Hematopoietic multipotent progenitor cell treated with erythropoietin and hydrocortisone succinate and interleukin-3 and kit ligand, for 17 days (in vitro differentiated cells): ENCODE results near the gene LTC4S.
"Not testable (repeated sequence)": the region's sequence is repeated elsewhere in the genome, so short reads cannot be mapped to it uniquely, and the experiment has no call there.

ENCODE experiments used
- DNase-seq: peaks from one replicate; pipeline ENCODE4 v3.0.0-alpha.2; 2015; ENCODE audit warnings: low spot score

LTC4S gene

GRCh38 chr5:179793468-179794139, at the start of gene LTC4S:
LTC4S (plus strand) TSS chr5:179793986; CDS start chr5:179794081, 95 bp downstream.
- no peak for DNase-seq

GRCh38 chr5:179744106-179744505, 49.7 kb upstream of the LTC4S start:
- DNase-seq = not testable (repeated sequence)

- no peak for DNase-seq
These were observed 46.9 kb upstream of the LTC4S start for GRCh38 chr5:179746872-179747271.

GRCh38 chr5:179747811-179748210, 46.0 kb upstream of the LTC4S start:
- no peak for DNase-seq

GRCh38 chr5:179749857-179750508, 43.8 kb upstream of the LTC4S start:
- DNase-seq = no peak

- no peak for DNase-seq
These were observed 39.8 kb upstream of the LTC4S start for GRCh38 chr5:179753971-179754370.

- no peak for DNase-seq
These were observed 38.8 kb upstream of the LTC4S start for GRCh38 chr5:179755022-179755421.

- no peak for DNase-seq
These were observed 34.8 kb upstream of the LTC4S start for GRCh38 chr5:179758955-179759354.

GRCh38 chr5:179759581-179760551, 33.9 kb upstream of the LTC4S start:
- DNase-seq = no peak

- DNase-seq = no peak
These were observed 31.6 kb upstream of the LTC4S start for GRCh38 chr5:179762079-179762780.

- DNase-seq = no peak
These were observed 31.0 kb upstream of the LTC4S start for GRCh38 chr5:179762781-179763176.

- DNase-seq = peak; percentile 74
These were observed 30.4 kb upstream of the LTC4S start for GRCh38 chr5:179763215-179763945.

- no peak for DNase-seq
These were observed 29.7 kb upstream of the LTC4S start for GRCh38 chr5:179764056-179764455.

- no peak for DNase-seq
These were observed 28.4 kb upstream of the LTC4S start for GRCh38 chr5:179765400-179765799.

GRCh38 chr5:179766021-179766725, 27.6 kb upstream of the LTC4S start:
- no peak for DNase-seq

- DNase-seq = no peak
These were observed 26.9 kb upstream of the LTC4S start for GRCh38 chr5:179766726-179767455.

- no peak for DNase-seq
These were observed 26.2 kb upstream of the LTC4S start for GRCh38 chr5:179767496-179768100.

- DNase-seq = no peak
These were observed 25.3 kb upstream of the LTC4S start for GRCh38 chr5:179768326-179769085.

- DNase-seq = no peak
These were observed 24.5 kb upstream of the LTC4S start for GRCh38 chr5:179769271-179769670.
